Renal cortex interstitium (tissue), 11 donors: ENCODE data around the gene GMDS. TPM values are rescaled to one million over a fixed set of nuclear protein-coding genes. Genes with fewer than 3 reads are reported as not detected.
"Not testable (repeated sequence)": the region's sequence is repeated elsewhere in the genome, so short reads cannot be mapped to it uniquely, and the experiment has no call there.

Source experiments
- DNase-seq, 11 donors: peaks; one replicate each; pipeline ENCODE4 v3.0.0-alpha.2; 2013; ENCODE audit warnings: low read depth in 9 of 11, low spot score in 4 of 11; ENCODE audit errors: extremely low read depth in 1 of 11
- polyA plus RNA-seq, 3 donors: library from polyadenylated mRNA; unstranded; fragments of 120-200 nt; gene quantifications; one replicate each; pipeline ENCODE4 v1.2.1, GENCODE V29; 2013; ENCODE audit not compliant: insufficient read length in 3 of 3

The GMDS gene
- polyA plus RNA-seq, 3 donors, result 62.2 to 72.8 (median 67.5) TPM

- no peak for DNase-seq
These were observed 556.3 kb downstream of the GMDS start for GRCh38 chr6:1689141-1689540.

- DNase-seq, result no peak
These were observed 557.0 kb downstream of the GMDS start for GRCh38 chr6:1688396-1688795.

GRCh38 chr6:1687402-1687801, 558.0 kb downstream of the GMDS start:
- no peak for DNase-seq

DNA sequence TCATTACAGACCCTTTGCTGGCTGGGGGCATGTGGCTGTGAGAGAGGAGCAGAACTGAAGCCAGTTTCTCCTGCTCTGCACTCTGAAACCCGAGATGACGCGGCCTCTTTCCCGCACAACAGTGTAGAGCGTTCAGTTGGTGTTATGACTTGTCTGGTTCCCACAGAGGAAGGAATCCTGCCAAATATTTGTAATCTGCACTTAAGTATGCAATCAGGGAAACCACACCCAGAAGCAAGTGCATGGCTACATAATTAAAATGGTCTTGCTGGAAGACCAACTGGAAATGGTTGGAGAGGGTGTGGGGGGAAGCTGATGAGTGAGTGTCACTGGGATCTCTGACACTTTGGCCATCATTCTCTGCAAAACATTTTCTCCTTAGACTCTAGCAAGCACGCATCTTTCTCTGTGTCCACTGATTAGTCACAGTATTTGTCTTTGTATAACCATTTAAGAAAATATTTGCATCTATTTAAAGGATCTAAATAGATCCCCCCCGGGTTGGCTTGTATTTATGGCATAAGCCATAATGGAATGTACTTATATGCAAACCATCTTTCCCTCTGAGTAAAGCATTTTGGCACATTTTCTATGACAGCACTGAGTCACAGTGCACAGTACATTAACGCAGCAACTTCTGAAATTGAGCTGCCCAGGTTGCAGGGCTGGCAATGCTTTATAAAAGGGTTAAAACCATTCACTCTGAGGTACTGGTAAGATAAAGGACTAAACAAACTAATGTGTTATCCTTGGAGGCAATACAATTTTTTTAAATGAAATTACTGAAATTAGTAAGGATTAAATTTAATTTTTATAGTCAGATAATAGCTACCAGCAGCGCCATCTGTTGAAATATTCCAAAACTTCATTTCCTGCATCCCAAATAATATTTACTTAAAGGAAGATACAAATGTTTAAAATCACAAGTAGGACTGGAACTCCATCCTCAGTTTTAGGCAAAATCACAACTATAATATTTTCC, 559.0 kb downstream of the GMDS start:
- DNase-seq, result no peak

DNA sequence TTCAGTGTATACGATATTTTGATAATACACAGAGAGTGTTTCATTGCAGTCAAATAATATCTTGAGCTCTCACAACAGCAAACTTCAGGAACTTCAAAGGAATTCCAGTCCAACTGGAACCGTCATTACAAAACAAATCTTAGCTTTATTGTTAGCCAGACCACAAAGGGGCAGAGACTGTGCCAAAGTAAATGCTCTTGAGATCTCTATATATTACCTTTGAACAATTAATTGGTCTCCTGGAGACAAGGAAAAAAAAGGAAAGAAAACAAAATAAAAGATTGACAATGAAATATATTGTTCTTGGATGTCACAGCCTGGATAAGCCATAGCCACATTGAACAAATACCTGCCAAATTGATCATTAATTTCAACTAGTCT, 565.7 kb downstream of the GMDS start:
- DNase-seq, result no peak

DNA sequence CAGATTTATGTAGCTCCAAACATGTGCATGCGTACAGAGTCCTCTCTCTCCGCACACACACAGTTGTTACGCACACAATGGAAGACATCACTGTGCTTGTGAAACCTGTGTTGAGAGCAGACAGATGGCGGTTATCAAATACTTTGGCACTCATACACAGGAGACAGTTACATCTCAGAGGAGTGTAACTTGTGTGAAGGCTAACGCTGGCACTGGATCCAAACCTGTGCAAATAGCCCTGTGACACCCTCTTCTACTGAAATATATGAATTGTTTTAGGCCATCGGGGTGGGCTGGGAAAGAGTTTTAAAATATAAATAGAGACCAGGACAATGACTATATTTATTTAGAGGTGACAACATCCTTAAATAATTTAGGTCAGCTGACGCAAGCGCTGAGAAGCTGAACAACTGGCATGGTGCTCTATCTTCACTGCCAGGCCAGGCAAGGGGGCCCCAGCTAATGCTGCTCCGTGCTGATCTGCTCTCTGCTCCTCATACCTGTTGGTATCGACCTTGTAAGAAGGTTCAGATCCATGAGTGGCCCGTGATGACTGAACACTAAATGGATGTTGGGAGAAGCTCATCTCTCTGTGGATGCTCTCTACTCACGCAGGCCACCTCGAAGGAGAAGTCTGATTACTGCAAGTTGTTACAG, 566.2 kb downstream of the GMDS start:
- no peak for DNase-seq

- no peak for DNase-seq
These were observed 567.2 kb downstream of the GMDS start for GRCh38 chr6:1678201-1678600.

DNA sequence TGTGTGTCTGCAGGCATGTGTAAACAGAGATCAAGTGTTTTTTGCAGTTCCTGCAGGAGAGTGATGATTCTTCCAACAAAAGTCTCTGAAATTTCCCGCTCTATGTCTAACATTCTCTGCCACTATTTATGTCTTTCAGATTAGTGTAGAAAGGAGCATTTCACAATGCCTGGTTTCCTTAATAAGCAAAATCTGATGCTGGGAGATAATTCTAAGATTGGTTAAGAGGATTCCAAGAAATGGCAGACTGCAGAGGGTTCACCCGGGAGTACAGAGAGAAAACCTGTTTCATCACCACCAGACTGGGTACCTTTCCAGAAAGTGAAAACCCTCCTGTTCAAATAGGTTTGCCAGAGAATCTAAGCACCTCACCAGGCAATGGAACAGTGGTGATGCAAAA, 573.0 kb downstream of the GMDS start:
- DNase-seq, result no peak

- no peak for DNase-seq
These were observed 574.5 kb downstream of the GMDS start for GRCh38 chr6:1670711-1671462.

- DNase-seq, result no peak
These were observed 575.4 kb downstream of the GMDS start for GRCh38 chr6:1669996-1670395.

DNA sequence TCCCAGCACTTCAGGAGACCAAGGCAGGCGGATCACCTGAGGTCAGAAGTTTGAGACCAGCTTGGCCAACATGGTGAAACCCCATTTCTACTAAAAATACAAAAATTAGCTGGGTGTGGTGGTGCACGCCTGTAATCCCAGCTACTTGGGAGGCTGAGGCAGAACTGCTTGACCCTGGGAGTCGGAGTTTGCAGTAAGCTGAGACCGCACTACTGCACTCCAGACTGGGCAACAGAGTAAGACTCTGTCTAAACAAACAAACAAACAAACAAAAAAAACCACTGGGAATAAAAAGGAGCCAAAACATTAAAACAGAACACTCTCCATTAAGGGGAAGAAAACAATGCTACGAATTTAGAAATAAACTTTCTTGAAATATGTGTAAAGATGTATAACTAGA, 576.9 kb downstream of the GMDS start:
- not testable (repeated sequence) for DNase-seq

GRCh38 chr6:1667805-1668175, 577.6 kb downstream of the GMDS start:
- no peak for DNase-seq

DNA sequence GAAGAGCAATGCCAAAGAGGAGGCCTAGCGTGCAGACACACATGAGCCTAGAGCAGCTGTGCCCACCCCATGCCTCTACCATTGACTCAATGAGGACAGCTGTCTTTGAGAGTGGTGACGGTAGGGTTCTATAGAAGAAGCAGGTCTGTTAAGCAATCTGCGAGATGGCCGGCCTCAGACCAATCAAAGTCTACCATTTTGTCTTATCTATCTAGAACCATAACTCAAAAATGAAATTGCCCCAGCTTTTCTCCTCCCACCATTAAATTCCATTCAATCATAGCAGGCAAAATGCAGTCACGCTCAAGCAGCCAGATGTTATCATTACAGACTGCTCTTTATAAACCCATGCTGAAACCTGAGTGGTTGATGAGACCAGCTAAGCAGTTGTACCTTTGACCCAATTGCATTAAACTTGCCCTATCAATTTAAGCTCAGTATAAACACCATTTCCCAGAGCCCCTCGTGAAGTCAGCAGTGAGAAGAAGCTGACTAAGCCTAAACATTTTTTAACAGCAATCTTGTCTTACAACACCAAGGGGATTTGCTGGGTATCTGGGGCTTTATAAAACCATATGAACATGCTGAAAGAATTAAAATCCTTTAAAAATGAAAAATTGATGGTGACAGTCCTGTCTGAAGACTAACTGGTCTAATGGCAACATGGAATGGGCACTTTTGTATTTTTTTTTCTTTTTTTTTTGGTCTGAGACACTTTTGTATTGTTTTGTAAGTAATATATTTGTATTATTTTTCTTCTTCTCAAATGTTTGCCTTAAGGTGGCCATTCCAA, 578.2 kb downstream of the GMDS start:
- DNase-seq, result no peak

DNA sequence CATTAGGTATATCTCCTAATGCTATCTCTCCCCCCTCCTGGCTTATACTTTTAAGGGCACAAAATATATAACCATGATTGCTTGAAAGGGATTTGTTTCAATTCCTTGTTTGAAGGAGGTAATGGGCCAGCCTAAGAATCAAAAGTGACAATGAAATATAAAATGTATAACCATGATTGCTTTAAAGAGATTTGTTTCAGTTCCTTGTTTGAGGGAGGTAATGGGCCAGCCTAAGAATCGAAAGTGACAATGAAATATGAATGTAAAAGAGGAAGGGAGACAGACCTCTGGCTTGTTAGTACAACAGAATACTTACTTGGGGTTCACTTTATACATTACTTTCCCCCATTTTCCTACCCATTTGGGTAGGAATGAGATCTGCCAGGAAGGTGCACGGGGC, 580.2 kb downstream of the GMDS start:
- no peak for DNase-seq

DNA sequence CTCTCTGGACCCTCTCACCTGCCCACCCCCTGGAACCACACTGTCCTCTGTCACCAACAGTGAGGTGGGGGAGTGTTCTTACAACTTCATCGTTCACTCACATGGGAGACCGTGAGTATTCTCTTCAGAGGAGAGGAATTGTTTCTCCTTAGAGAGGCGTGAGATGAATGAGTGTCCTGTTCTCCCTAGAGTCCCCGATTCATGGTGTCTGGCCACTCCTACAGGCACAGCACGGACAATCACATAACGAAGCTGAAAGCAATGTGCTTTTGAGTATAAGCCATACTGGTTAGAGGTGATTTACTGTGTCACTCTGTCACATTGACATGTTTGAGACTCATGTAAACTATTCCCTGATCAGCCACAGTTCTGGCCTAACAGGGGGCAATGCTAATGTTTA, 581.1 kb downstream of the GMDS start:
- no peak for DNase-seq

GRCh38 chr6:1663511-1663910, 581.9 kb downstream of the GMDS start:
- DNase-seq, result no peak

- no peak for DNase-seq
These were observed 582.9 kb downstream of the GMDS start for GRCh38 chr6:1662534-1662933.

DNA sequence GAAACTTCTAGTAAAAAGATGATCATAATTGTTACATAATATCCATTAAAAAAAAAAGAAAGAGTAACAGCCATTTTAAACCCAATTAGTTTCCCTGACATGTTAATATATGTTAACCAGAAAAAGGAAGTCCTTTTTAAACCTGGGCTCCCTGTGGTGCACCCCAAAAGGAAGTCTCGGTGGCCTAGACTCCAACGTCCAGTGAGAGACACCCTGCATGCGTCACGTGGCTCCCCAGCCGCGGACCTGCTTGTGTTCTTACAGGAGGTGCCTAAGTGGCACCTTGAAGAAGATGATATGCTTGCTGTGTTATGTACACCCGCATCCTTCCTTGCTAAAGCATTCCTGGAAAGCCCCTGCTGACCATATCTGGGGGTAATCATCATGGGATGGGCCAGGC, 585.6 kb downstream of the GMDS start:
- no peak for DNase-seq
